HG02970 (cell line): ENCODE measurements around the gene NOSTRIN.
A peak's percentile ranks its signal among the peaks of the same experiment; 100 is the strongest.
"Not testable (repeated sequence)": the region's sequence is repeated elsewhere in the genome, so short reads cannot be mapped to it uniquely, and the experiment has no call there.

Experiments
- ATAC-seq: cut with Tn5 transposase; IDR thresholded peaks from one replicate; pipeline ENCODE4 v1.9.1; 2021; ENCODE audit warnings: mild to moderate bottlenecking, moderate library complexity, moderate number of reproducible peaks; ENCODE audit not compliant: unreplicated experiment, low FRiP score

The NOSTRIN gene

GRCh38 chr2:168801961-168802858 lies at the start of gene NOSTRIN:
Gene NOSTRIN (plus strand): TSS chr2:168802637. CDS start chr2:168802647, 10 bp downstream.
- ATAC-seq: no peak

- ATAC-seq: no peak
Measured at GRCh38 chr2:168753765-168754329, 48.6 kb upstream of the NOSTRIN start.

- no peak for ATAC-seq
Measured at GRCh38 chr2:168757223-168757622, 45.2 kb upstream of the NOSTRIN start.

GRCh38 chr2:168758970-168759820 lies 43.2 kb upstream of the NOSTRIN start:
- ATAC-seq: no peak

- no peak for ATAC-seq
Measured at GRCh38 chr2:168765401-168765800, 37.0 kb upstream of the NOSTRIN start.

- ATAC-seq: no peak
Measured at GRCh38 chr2:168766600-168766999, 35.8 kb upstream of the NOSTRIN start.

GRCh38 chr2:168767258-168767657 lies 35.2 kb upstream of the NOSTRIN start:
- no peak for ATAC-seq

GRCh38 chr2:168768357-168768756 lies 34.1 kb upstream of the NOSTRIN start:
- ATAC-seq: not testable (repeated sequence)

GRCh38 chr2:168770796-168771195 lies 31.6 kb upstream of the NOSTRIN start:
- no peak for ATAC-seq

- no peak for ATAC-seq
Measured at GRCh38 chr2:168772704-168773103, 29.7 kb upstream of the NOSTRIN start.

- no peak for ATAC-seq
Measured at GRCh38 chr2:168773128-168773527, 29.3 kb upstream of the NOSTRIN start.

- ATAC-seq: peak; percentile 58
Measured at GRCh38 chr2:168773719-168774521, 28.5 kb upstream of the NOSTRIN start.

- no peak for ATAC-seq
Measured at GRCh38 chr2:168775837-168776236, 26.6 kb upstream of the NOSTRIN start.

- ATAC-seq: no peak
Measured at GRCh38 chr2:168780669-168781071, 21.8 kb upstream of the NOSTRIN start.

- no peak for ATAC-seq
Measured at GRCh38 chr2:168781191-168781817, 21.1 kb upstream of the NOSTRIN start.

- no peak for ATAC-seq
Measured at GRCh38 chr2:168782271-168782670, 20.2 kb upstream of the NOSTRIN start.

GRCh38 chr2:168784993-168785392 lies 17.4 kb upstream of the NOSTRIN start:
- no peak for ATAC-seq

GRCh38 chr2:168787098-168787781 lies 15.2 kb upstream of the NOSTRIN start:
- ATAC-seq: no peak

- ATAC-seq: no peak
Measured at GRCh38 chr2:168787782-168788376, 14.6 kb upstream of the NOSTRIN start.
